Left cardiac atrium (tissue), 4 donors: ENCODE measurements around the gene MAVS. TPM values are rescaled to one million over a fixed set of nuclear protein-coding genes. Genes with fewer than 3 reads are reported as not detected.
A peak's percentile ranks its signal among the peaks of the same experiment; 100 is the strongest.
"Not testable (repeated sequence)": the region's sequence is repeated elsewhere in the genome, so short reads cannot be mapped to it uniquely, and the experiment has no call there.

Experiments
- ATAC-seq, 2 donors: fragments of 200-7000 bp; cut with Tn5 transposase; one replicate each; pipeline ENCODE4 v1.9.1; 2020; ENCODE audit warnings: mild to moderate bottlenecking in 2 of 2, moderate library complexity in 2 of 2
- DNase-seq: peaks from one replicate; pipeline ENCODE4 v3.0.0-alpha.2; 2020
- intact Hi-C, 2 donors: fragments of 100-400 bp; cut with DNase I; formaldehyde crosslinking; loops; one replicate each; pipeline versions ENCODE4 v1.14.1 to v1.15.1; 2022 to 2023
- total RNA-seq, 2 donors: library from RNA; stranded (reverse); fragmentation: NEBNext Ultra II Directional; extraction: Animal tissue kit (Norgen Biotek cat#: 25700); gene quantifications; one replicate each; pipeline ENCODE4 v1.2.1, GENCODE V29; 2021
- donor health status: DM: no; HTN: yes; CAD: no.
- donor health status: DM: no; HTN: yes; CAD: no; lungs with severe emphysema.
- donor health status: DM: yes; HTN: yes; CAD: no.
- donor health status: Dilated cardiomyopathy.

Gene MAVS
- total RNA-seq, 2 donors from 2014 or later = 28.9 to 31.1 TPM

DNA sequence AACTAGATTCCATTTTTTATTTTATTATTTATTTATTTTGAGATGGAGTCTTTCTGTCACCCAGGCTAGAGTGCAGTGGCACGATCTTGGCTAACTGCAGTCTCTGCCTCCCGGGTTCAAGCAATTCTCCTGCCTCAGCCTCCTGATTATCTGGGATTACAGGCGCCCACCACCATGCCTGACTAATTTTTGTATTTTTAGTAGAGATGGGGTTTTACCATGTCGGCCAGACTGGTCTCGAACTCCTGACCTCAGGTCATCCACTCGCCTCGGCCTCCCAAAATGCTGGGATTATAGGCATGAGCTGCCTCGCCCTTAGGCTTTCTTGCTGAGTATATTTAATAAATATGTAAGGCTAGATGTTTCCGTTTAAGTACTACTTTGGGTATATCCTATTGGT lies 51.5 kb downstream of the MAVS start:
- ATAC-seq, intact Hi-C loops: not testable (repeated sequence)

DNA sequence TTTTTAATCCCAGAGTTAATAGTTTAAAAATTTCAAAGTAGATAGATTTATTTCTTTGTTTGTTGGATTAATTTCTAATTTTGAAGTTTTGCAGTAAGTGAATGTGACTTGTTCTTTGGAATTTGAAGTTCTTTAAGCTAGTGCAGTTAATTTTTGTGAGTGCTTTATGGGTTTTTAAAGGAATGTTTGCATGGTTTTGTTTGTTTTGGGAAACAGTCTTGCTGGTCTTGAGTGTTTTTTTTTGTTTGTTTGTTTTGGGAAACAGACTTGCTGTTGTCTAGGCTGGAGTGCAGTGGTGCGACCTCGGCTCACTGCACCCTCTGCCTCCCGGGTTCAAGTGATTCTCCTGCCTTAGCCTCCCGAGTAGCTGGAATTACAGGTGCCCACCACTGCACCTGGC lies 52.0 kb downstream of the MAVS start:
- no peak for DNase-seq
- ATAC-seq = no peak
- intact Hi-C loops = no loop called here

More for the DNA sequence above, 51.5 kb downstream of the MAVS start:
- DNase-seq = not testable (repeated sequence)

- intact Hi-C loops = no loop called here
- ATAC-seq (no peak), DNase-seq (no peak)
Observed at GRCh38 chr20:3900187-3900604, 53.6 kb downstream of the MAVS start.

DNA sequence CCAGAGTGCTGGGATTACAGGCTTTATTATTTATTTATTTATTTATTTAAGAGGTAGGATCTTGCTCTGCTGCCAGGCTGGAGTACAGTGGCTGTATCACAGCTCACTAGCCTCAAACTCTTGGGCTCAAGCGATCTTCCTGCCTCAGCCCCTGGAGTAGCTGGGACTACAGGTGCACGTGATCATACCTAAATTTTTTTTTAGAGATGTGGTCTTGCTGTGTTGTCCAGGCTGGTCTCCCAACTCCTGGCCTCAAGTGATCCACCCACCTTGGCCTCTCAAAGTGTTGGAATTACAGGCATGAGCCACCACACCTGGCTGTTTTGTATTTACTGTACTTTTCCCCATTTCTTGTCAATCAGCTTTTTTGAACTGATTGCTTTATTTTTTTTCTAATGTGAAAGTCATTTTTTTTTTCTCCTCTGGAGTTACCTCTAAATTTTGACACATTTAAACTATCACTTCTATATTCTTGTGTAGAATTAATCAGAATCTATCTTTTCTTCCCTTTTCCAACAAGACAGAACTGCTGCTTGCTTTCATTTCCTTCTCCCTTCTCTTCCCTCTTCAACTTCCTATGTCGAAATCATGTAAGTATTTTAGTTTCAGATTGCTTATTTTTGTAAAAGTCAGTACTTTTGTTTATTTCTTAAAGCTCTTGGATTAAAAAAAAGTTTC lies 54.5 kb downstream of the MAVS start:
- ATAC-seq = no peak
- intact Hi-C loops = no loop called here
- no peak for DNase-seq

DNA sequence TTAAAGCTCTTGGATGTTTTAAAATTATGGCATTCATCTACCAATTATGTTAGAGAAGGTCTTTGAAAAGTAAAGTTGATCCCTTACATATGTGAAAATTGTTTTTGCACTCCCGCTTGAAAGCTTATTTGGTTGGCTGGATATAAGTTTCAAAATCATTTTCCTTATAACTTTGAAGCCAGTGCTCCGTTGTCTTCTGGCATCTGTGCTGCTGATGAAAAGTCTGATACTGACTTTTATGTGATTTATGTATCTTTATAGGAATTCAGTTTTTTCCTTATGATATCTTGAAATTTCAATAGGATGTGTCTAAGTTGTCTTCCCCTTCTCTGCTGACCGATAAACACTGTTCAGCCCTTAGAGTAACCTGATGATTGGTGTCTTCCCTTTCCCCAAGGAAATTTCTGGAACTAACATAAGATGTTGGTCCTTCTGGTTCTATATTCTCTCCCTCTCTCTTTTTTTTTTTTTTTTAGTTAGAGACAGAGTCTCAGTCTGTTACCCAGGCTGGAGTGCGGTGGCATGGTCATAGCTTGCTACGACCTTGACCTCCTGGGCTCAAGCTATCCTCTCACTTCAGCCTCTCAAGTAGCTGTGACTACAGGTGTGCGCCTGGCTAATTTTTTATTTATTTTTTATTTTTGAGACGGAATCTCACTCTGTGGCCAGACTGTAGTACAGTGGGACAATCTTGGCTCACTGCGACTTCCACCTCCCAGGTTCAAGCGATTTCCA lies 55.2 kb downstream of the MAVS start:
- intact Hi-C loops = no loop called here
- DNase-seq (no peak), ATAC-seq (no peak)

- ATAC-seq (no peak), DNase-seq (no peak)
- intact Hi-C loops = no loop called here
Observed at GRCh38 chr20:3902446-3902845, 55.8 kb downstream of the MAVS start.

DNA sequence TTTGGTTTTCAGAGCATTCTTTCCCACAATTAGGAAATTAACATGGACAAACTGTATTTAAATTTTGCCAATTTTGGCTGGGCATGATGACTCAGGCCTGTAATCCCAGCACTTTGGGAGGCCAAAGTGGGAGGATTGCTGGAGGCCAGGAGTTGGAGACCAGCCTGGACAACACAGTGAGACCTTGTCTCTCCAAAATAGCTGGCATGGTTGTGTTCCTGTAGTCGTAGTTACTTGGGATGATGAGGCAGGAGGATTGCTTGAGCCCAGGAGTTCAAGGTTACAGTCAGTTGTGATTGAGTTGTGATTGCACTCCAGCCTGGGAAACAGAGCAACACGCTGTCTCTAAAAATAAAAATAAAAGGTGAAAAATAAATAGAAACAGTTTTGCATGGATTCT lies 57.6 kb downstream of the MAVS start:
- DNase-seq (no peak), ATAC-seq (no peak)
- intact Hi-C loops = no loop called here

DNA sequence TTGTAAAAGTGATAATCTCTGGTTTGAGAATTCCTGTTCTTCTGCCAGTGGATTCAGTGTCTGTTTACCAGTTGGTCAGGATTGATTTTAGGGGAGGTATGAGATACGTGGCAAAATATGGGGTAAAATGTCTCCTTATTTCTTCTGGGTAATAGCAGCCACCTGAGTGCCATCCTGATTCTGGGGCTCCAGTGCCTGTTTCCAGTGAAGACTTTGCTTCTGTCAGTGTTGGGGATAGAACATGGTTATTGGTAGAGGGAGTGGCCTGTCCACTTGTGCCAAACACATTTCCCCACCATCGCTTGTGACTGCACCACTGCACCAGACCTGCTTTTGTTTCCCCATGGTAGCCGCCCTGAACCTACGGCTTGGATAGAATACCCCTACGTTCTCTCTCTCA lies 58.2 kb downstream of the MAVS start:
- DNase-seq (no peak), ATAC-seq (no peak)
- intact Hi-C loops = no loop called here

- intact Hi-C loops, DNase-seq, ATAC-seq: not testable (repeated sequence)
Observed at GRCh38 chr20:3906744-3907721, 60.4 kb downstream of the MAVS start.

GRCh38 chr20:3908667-3909066 lies 62.0 kb downstream of the MAVS start:
- no peak for DNase-seq
- intact Hi-C loops = no loop called here
- ATAC-seq = peak; percentile 72 to 79

GRCh38 chr20:3909952-3910366 lies 63.3 kb downstream of the MAVS start:
- no peak for DNase-seq
- no peak for ATAC-seq
- intact Hi-C loops = no loop called here

DNA sequence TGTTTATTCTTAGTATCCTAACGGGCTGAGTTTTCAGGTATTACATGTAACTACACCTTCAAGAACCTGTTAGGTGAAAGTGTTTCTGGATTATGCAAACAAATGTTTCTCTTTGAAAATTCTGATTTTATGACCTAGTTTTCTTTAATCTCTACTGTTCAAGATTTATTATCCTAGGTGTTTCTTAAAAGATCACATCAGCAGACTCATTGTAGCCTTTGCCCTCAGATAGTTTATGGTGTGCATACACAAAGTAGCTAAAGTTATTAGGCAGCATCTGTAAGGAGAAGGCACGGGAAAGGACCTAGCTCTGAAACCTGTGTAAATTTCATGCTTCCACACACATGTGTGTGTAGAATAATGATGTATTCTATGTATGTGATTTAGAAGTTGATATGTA lies 64.2 kb downstream of the MAVS start:
- no peak for ATAC-seq
- intact Hi-C loops = no loop called here
- DNase-seq = no peak

DNA sequence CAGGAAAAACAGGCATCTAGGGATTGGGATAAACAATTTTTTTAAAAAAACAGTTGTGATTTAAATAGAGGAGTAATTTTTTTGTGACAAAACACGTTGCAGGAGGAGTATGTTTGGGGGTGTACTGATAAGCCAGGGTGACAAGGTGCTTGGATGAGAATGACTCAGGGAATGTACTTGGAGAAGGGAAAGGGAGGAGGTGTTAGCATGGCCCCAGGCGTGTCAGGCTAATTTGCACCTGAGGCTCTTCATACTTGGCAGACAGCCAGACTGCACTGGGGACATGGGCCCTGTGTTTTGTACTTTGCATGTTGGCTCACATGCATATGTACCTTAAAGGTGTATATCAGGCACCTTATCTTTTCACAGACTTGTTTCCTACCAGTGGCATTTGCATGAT lies 65.3 kb downstream of the MAVS start:
- intact Hi-C loops = no loop called here
- DNase-seq (no peak), ATAC-seq (peak; percentile 31 to 52)

- DNase-seq (no peak), ATAC-seq (no peak)
- intact Hi-C loops = no loop called here
Observed at GRCh38 chr20:3914446-3914845, 67.8 kb downstream of the MAVS start.

GRCh38 chr20:3915691-3916090 lies 69.1 kb downstream of the MAVS start:
- ATAC-seq (no peak), DNase-seq (no peak)
- intact Hi-C loops = no loop called here

DNA sequence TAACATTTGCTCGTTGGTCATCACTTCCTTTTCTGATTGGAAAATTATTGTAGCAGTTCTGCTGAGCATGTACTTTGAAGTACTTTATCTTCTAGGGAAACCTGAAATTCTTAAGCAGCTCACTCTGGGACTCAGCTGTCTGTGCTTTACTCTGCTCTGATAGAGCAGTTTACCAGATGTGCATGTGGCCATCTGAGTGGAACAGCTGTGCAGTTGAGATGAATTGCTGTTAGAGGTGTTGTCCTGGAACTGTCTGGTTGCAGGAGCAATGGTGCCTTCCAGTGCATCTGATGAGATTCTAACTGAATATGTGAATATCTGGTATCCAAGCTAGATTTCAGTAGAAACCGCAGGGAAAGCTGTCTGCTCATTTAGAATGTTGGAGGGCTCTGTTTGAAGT lies 69.7 kb downstream of the MAVS start:
- intact Hi-C loops = no loop called here
- ATAC-seq = no peak
- DNase-seq = no peak

DNA sequence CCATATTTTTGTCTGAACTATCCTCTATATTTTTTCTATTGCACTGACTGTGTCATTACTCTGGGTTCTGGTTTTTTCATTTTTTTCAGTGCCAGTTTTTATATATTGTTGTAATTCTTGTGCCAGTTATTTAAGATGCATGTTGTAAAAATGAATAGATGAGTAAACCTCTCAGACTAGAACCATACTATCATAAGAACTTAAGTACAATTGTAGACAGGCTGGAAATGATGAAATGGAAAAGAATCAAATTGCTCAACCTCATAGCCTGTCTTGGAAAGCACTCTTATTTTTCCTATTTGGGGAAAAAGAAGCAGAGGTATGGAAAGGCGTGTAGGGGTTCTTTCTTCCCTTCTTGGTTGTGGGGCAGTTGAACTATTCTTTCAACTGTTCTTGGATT lies 72.7 kb downstream of the MAVS start:
- DNase-seq = no peak
- peak in 1 of 2 donors; percentile 18 for ATAC-seq
- intact Hi-C loops = no loop called here

DNA sequence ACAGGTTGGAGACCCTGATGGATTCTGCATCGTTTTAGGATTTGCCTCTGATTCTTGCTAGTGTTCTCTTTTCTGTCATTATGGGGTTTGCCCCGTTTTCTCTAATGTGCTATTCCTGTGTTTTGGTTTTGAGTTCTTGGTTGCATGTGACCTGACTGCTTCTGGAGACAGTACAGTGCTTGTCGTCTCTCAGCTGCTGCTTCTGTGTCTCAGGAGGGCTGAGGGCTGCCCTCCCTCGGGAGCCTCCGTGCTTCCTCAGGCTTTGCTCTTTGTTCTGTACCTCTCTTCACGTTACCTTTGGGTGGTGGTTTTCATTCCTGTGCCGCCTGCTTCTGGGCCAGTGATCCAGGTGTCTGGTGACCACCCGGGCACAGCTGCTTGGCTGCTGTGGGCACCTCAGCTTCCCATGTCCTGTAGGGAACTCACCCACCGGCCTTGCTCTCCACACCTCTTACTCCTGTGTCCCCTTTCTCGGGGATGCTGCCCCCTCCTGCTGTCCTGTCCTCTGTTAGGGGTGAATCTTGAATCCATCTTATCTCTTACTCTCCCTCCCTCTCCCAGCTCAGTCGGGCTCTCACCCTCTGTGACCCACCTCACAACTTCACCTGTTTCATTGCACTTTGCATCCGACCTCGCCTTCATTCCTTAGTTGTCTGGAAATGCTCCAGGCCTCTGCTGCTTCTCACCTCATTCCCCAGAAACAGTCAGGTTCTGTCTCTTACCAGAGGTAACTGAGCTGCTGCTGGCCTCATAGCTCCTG lies 75.8 kb downstream of the MAVS start:
- DNase-seq = no peak
- intact Hi-C loops = no loop called here
- ATAC-seq = no peak

DNA sequence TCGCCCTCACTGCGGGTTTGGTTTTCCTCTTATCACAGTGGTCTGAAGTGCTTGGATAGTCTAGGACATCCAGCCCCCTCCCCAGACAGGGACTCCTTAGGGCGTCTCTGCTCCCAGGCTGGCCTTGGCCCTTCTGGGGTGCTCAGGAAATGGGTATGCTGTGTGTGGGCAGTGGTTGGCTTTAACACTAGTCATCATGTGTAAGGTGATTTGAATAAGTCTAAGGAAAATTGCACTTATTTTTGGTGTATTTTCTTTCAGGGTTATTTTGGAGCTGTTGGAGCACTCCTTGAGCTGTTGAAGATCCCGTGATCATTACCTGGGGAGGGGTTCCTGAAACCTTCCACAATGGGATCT lies 76.3 kb downstream of the MAVS start:
- ATAC-seq = no peak
- intact Hi-C loops = no loop called here
- no peak for DNase-seq
